Measurements from ENCODE around the gene SIN3A. TPM values are rescaled to one million over a fixed set of nuclear protein-coding genes. Genes with fewer than 3 reads are reported as not detected.

SIN3A gene
- total and polyA plus RNA-seq, 10 donors, result 8.2 to 90.2 (median 79.7) TPM

GRCh38 chr15:75327491-75327890, 124.0 kb downstream of the SIN3A start:
- no peaks in the 10 kb centered on the region for H3K27me3 ChIP-seq (replicated peaks in 1 of 7)
- 91 to 95% (median 93%) methylated on average over 2 to 3 of the region's 3 CpGs for WGBS, 5 donors
- intact Hi-C loops (cut with DNase I; ENCODE audit: low total_unique reads), result no loop called here
- no peaks in the 10 kb centered on the region for H3K4me1 ChIP-seq
- no peak for DNase-seq
- TF ChIP-seq POLR2A (IDR thresholded peaks at IDR 0.05) (no peak), CTCF (IDR thresholded peaks at IDR 0.05 in 8 of 11, conservative IDR thresholded peaks at IDR 0.05 in 3 of 11) (no peak), POLR2AphosphoS5 (IDR thresholded peaks at IDR 0.05) (no peak)
- no peaks in the 10 kb centered on the region for H3K9me3 ChIP-seq
- H3K4me3 ChIP-seq, result no peak overlapping the region
- no peaks in the 10 kb centered on the region for H3K36me3 ChIP-seq
- H3K27ac ChIP-seq, result no peak overlapping the region

DNA sequence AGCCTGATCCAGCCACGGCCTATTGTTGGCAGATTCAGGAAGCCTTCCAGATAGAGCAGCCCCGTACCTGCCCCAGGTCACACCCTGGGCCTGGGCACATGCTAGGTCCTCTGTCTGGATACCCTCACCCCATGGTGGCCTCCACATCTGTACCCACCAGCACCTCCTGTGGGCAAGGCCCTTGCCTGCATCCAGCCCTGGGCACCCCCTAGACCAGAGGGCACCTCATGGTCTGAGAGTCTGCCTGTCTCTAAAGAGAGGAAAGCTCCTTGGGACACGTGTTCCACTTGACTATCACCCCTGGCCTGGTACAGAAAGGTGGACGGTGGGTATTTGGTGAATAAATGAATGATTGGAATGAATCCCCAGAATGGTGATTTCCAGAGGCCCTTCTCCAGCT, 124.5 kb downstream of the SIN3A start:
- H3K9me3 ChIP-seq, result no peaks in the 10 kb centered on the region
- no peaks in the 10 kb centered on the region for H3K4me1 ChIP-seq
- TF ChIP-seq CTCF (IDR thresholded peaks at IDR 0.05 in 8 of 11, conservative IDR thresholded peaks at IDR 0.05 in 3 of 11) (no peak), POLR2AphosphoS5 (IDR thresholded peaks at IDR 0.05) (no peak), POLR2A (IDR thresholded peaks at IDR 0.05) (no peak)
- no peaks in the 10 kb centered on the region for H3K27me3 ChIP-seq (replicated peaks in 1 of 7)
- no peak for DNase-seq
- intact Hi-C loops (cut with DNase I; ENCODE audit: low total_unique reads), result no loop called here
- H3K27ac ChIP-seq, result no peak overlapping the region
- WGBS, 5 donors, result 79 to 92% (median 84%) methylated on average over 4 of the region's 4 CpGs
- no peak overlapping the region for H3K4me3 ChIP-seq
- H3K36me3 ChIP-seq, result no peaks in the 10 kb centered on the region

DNA sequence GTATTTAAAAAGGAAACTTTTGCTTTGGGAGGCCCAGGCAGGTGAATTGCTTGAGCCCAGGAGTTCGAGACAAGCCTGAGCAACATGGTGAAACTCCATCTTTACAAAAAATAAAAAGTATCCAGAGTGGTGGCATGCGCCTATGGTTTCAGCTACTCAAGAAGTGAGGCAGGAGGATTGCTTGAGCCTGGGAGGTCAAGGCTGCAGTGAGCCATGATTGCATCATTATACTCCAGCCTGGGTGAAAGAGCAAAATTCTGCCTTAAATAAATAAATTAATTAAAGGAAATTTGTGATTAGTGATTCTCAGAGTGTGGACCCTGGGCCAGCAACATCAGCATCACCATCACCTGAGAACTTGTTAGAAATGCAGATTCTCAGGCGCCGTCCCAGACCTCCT, 125.6 kb downstream of the SIN3A start:
- no peaks in the 10 kb centered on the region for H3K9me3 ChIP-seq
- no peak overlapping the region for H3K4me3 ChIP-seq
- no peak overlapping the region for H3K27ac ChIP-seq
- DNase-seq, result no peak
- 81 to 96% (median 86%) methylated on average over 4 of the region's 4 CpGs for WGBS, 5 donors
- intact Hi-C loops (cut with DNase I; ENCODE audit: low total_unique reads), result no loop called here
- no peaks in the 10 kb centered on the region for H3K4me1 ChIP-seq
- H3K27me3 ChIP-seq (replicated peaks in 1 of 7), result no peaks in the 10 kb centered on the region
- TF ChIP-seq CTCF (IDR thresholded peaks at IDR 0.05 in 8 of 11, conservative IDR thresholded peaks at IDR 0.05 in 3 of 11), result no peak
- TF ChIP-seq POLR2AphosphoS5 (IDR thresholded peaks at IDR 0.05), result no peak
- no peak for TF ChIP-seq POLR2A (IDR thresholded peaks at IDR 0.05)
- H3K36me3 ChIP-seq, result no peaks in the 10 kb centered on the region

- TF ChIP-seq POLR2A (IDR thresholded peaks at IDR 0.05) (no peak), POLR2AphosphoS5 (IDR thresholded peaks at IDR 0.05) (no peak), CTCF (IDR thresholded peaks at IDR 0.05 in 8 of 11, conservative IDR thresholded peaks at IDR 0.05 in 3 of 11) (no peak)
- no peak overlapping the region for H3K27ac ChIP-seq
- no peaks in the 10 kb centered on the region for H3K9me3 ChIP-seq
- no peaks in the 10 kb centered on the region for H3K4me1 ChIP-seq
- no peak for DNase-seq
- no peak overlapping the region for H3K4me3 ChIP-seq
- H3K27me3 ChIP-seq (replicated peaks in 1 of 7), result no peaks in the 10 kb centered on the region
- intact Hi-C loops (cut with DNase I; ENCODE audit: low total_unique reads), result no loop called here
- 78 to 86% (median 82%) methylated on average over 6 of the region's 6 CpGs for WGBS, 5 donors
- H3K36me3 ChIP-seq, result no peaks in the 10 kb centered on the region
Measured at GRCh38 chr15:75321711-75322110, 129.8 kb downstream of the SIN3A start.

Small RNA genes within 50 kb of the gene (microRNA-seq; reads per million reads assigned to microRNA genes)
- gene MIR631, result 0 reads per million in 3 donors

Small RNA genes within 50 kb of the gene (small RNA-seq; reads per million reads assigned to genes)
- gene AC105036.2, result 0 reads per million in 4 donors

Other genes with a start within 250 kb of the SIN3A start
- gene C15orf39, start 249.8 kb downstream of the SIN3A start, total RNA-seq, result 10 to 100 TPM; 56.0 to 70.2 (median 67.6) TPM
- gene C15orf39, start 249.8 kb downstream of the SIN3A start, polyA plus RNA-seq, result 10 to 100 TPM in 1 of 3 donors, 1 to 10 TPM in 2; 6.9 to 19.3 (median 7.4) TPM
- not detected for gene GOLGA6C, start 193.4 kb downstream of the SIN3A start, total RNA-seq
- not detected for gene GOLGA6C, start 193.4 kb downstream of the SIN3A start, polyA plus RNA-seq
- gene GOLGA6D, start 168.9 kb downstream of the SIN3A start, total RNA-seq, result not detected
- not detected for gene GOLGA6D, start 168.9 kb downstream of the SIN3A start, polyA plus RNA-seq
- gene COMMD4, start 115.6 kb downstream of the SIN3A start, total RNA-seq, result 10 to 100 TPM; 47.0 to 80.4 (median 62.2) TPM
- gene COMMD4, start 115.6 kb downstream of the SIN3A start, polyA plus RNA-seq, result 100 to 1,000 TPM in 1 of 3 donors, 10 to 100 TPM in 2; 73.9 to 116 (median 92.0) TPM
- gene NEIL1, start 104.7 kb downstream of the SIN3A start, total RNA-seq, result 10 to 100 TPM; 27.5 to 68.1 (median 37.8) TPM
- gene NEIL1, start 104.7 kb downstream of the SIN3A start, polyA plus RNA-seq, result 10 to 100 TPM; 45.7 to 60.2 (median 52.1) TPM
- gene MAN2C1, start 83.1 kb downstream of the SIN3A start, total RNA-seq, result 100 to 1,000 TPM; 183 to 384 (median 264) TPM
- gene MAN2C1, start 83.1 kb downstream of the SIN3A start, polyA plus RNA-seq, result 100 to 1,000 TPM; 112 to 499 (median 448) TPM
- 10 to 100 TPM; 19.1 to 32.5 (median 24.9) TPM for gene PTPN9, start 127.6 kb upstream of the SIN3A start, total RNA-seq
- gene PTPN9, start 127.6 kb upstream of the SIN3A start, polyA plus RNA-seq, result 1 to 10 TPM; 4.6 to 9.5 (median 7.9) TPM
- 10 to 100 TPM; 16.9 to 26.3 (median 22.8) TPM for gene SNUPN, start 174.0 kb upstream of the SIN3A start, total RNA-seq
- gene SNUPN, start 174.0 kb upstream of the SIN3A start, polyA plus RNA-seq, result 10 to 100 TPM; 16.8 to 24.7 (median 21.3) TPM
- gene IMP3, start 188.5 kb upstream of the SIN3A start, total RNA-seq, result 100 to 1,000 TPM in 3 of 7 donors, 10 to 100 TPM in 4; 51.3 to 177 (median 67.6) TPM
- 100 to 1,000 TPM; 100 to 128 (median 107) TPM for gene IMP3, start 188.5 kb upstream of the SIN3A start, polyA plus RNA-seq
- 10 to 100 TPM; 10.4 to 22.8 (median 18.3) TPM for gene SNX33, start 196.2 kb upstream of the SIN3A start, total RNA-seq
- gene SNX33, start 196.2 kb upstream of the SIN3A start, polyA plus RNA-seq, result 1 to 10 TPM; 4.3 to 7.8 (median 6.3) TPM

Data from spleen (tissue), 11 donors.